Loucy (cell line): ENCODE data around the gene RRP1B.

Experiments used
- H2AFZ ChIP-seq: fragments of 200-600 bp; sonication (generic); 2 replicates; pipeline ENCODE4 v1.6.0; 2016; ENCODE audit warnings: antibody characterized with exemption, mild to moderate bottlenecking, low read length, moderate library complexity
- H3F3A ChIP-seq: fragments of 200-600 bp; 2 replicates; pipeline ENCODE4 v1.6.0; 2016; ENCODE audit warnings: antibody characterized with exemption, low read depth, mild to moderate bottlenecking
- H3K27me3 ChIP-seq: fragments of 200-600 bp; sonication (generic); 2 replicates; pipeline ENCODE4 v1.6.1; 2014; ENCODE audit warnings: low read length, mild to moderate bottlenecking; ENCODE audit not compliant: insufficient read depth, poor library complexity, severe bottlenecking
- H3K36me3 ChIP-seq: fragments of 200-600 bp; sonication (generic); 2 replicates; pipeline ENCODE4 v1.6.1; 2016; ENCODE audit warnings: low read length; ENCODE audit not compliant: insufficient read depth
- H3K4me1 ChIP-seq: fragments of 200-600 bp; sonication (generic); 2 replicates; pipeline ENCODE4 v1.5.1; 2014; ENCODE audit warnings: low read length, mild to moderate bottlenecking; ENCODE audit not compliant: insufficient read depth, poor library complexity, severe bottlenecking
- H3K4me2 ChIP-seq: fragments of 200-600 bp; sonication (generic); 2 replicates; pipeline ENCODE4 v1.6.0; 2014; ENCODE audit warnings: antibody characterized with exemption, low read length, low read depth, mild to moderate bottlenecking; ENCODE audit not compliant: poor library complexity, severe bottlenecking
- H3K4me3 ChIP-seq: fragments of 200-600 bp; sonication (generic); 2 replicates; pipeline ENCODE4 v1.5.1; 2014; ENCODE audit warnings: low read length, mild to moderate bottlenecking, mixed read lengths; ENCODE audit not compliant: poor library complexity, severe bottlenecking
- H3K79me2 ChIP-seq: fragments of 200-600 bp; sonication (generic); 2 replicates; pipeline ENCODE4 v1.6.1; 2014; ENCODE audit warnings: low read length; ENCODE audit not compliant: insufficient read depth
- H3K9ac ChIP-seq: fragments of 200-600 bp; sonication (generic); 2 replicates; pipeline ENCODE4 v1.6.0; 2014; ENCODE audit warnings: mild to moderate bottlenecking, low read depth, low read length, moderate library complexity; ENCODE audit not compliant: poor library complexity, severe bottlenecking
- H3K9me2 ChIP-seq: fragments of 200-600 bp; sonication (generic); replicated peaks from 2 replicates; pipeline ENCODE4 v1.6.1; 2016; ENCODE audit warnings: low read depth, low read length, mixed read lengths
- H3K9me3 ChIP-seq: fragments of 200-600 bp; sonication (generic); 2 replicates; pipeline ENCODE4 v1.6.1; 2014; ENCODE audit warnings: mild to moderate bottlenecking, antibody characterized with exemption, low read length, low read depth; ENCODE audit not compliant: insufficient read depth
- H4K20me1 ChIP-seq: fragments of 200-600 bp; sonication (generic); 2 replicates; pipeline ENCODE4 v1.6.0; 2014; ENCODE audit warnings: antibody characterized with exemption, low read length, mild to moderate bottlenecking; ENCODE audit not compliant: insufficient read depth, poor library complexity, severe bottlenecking
- CTCF ChIP-seq: fragments of 200-600 bp; sonication (generic); conservative IDR thresholded peaks from 2 replicates; pipeline ENCODE4 v1.5.1; 2014; ENCODE audit warnings: mild to moderate bottlenecking, antibody characterized with exemption, low read length
- EZH2phosphoT487 ChIP-seq: fragments of 200-600 bp; IDR thresholded peaks from 2 replicates; pipeline ENCODE4 v1.6.1; 2018; ENCODE audit warnings: antibody characterized with exemption, mild to moderate bottlenecking, moderate library complexity, borderline replicate concordance

The RRP1B gene

GRCh38 chr21:43663033-43663432 lies 3.7 kb downstream of the RRP1B start:
- H2AFZ ChIP-seq = no peak overlapping the region
- H3K4me3 ChIP-seq = peak overlapping the region; percentile 22
- no peaks in the 10 kb centered on the region; the same call in 1 of the 2 replicates for H3F3A ChIP-seq
- H3K36me3 ChIP-seq = peaks cover 22% of the 10 kb centered on the region; the same call in 1 of the 2 replicates
- peaks cover 52% of the 10 kb centered on the region for H3K4me1 ChIP-seq
- no peaks in the 10 kb centered on the region for H3K9me3 ChIP-seq
- no peaks in the 10 kb centered on the region for H3K9me2 ChIP-seq
- TF ChIP-seq EZH2phosphoT487 = no peak
- TF ChIP-seq CTCF = no peak
- H3K9ac ChIP-seq = no peak overlapping the region
- H3K4me2 ChIP-seq = peak overlapping the region; percentile 77
- H4K20me1 ChIP-seq = peaks cover 59% of the 10 kb centered on the region
- H3K27me3 ChIP-seq = no peaks in the 10 kb centered on the region
- peaks cover 96% of the 10 kb centered on the region for H3K79me2 ChIP-seq

DNA sequence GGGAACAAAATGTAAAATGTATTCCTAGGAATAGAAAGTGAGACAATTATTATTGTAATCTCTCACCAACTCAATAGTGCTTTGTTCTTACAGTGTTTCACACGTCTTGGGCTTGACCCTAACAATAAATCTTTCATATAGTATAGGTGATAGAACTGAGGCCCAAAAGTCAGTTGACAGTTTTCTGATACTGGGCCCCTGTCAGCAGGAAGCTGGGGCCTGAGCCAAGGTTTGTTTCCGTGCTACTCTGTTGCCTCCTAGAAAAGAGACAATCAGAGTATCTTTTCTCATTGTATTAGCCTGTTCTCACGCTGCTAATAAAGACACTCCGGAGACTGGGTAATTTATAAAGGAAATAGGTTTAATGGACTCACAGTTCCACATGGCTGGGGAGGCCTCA lies 5.0 kb downstream of the RRP1B start:
- Histone ChIP-seq H3K4me3 (no peak overlapping the region), H2AFZ (no peak overlapping the region), H4K20me1 (peaks cover 62% of the 10 kb centered on the region), H3K79me2 (peaks cover 99% of the 10 kb centered on the region), H3K9me2 (no peaks in the 10 kb centered on the region), H3K4me1 (peaks cover 41% of the 10 kb centered on the region), H3K4me2 (no peak overlapping the region), H3K36me3 (peaks cover 22% of the 10 kb centered on the region; the same call in 1 of the 2 replicates), H3K27me3 (no peaks in the 10 kb centered on the region), H3K9ac (no peak overlapping the region), H3F3A (no peaks in the 10 kb centered on the region; the same call in 1 of the 2 replicates), H3K9me3 (no peaks in the 10 kb centered on the region)
- TF ChIP-seq CTCF = no peak
- no peak for TF ChIP-seq EZH2phosphoT487

- no peaks in the 10 kb centered on the region for H3F3A ChIP-seq
- no peak overlapping the region for H2AFZ ChIP-seq
- peaks cover 38% of the 10 kb centered on the region for H3K4me1 ChIP-seq
- peaks cover 63% of the 10 kb centered on the region for H4K20me1 ChIP-seq
- no peak overlapping the region for H3K9ac ChIP-seq
- H3K9me3 ChIP-seq = no peaks in the 10 kb centered on the region
- H3K27me3 ChIP-seq = no peaks in the 10 kb centered on the region
- H3K9me2 ChIP-seq = no peaks in the 10 kb centered on the region
- H3K36me3 ChIP-seq = peaks cover 36% of the 10 kb centered on the region; the same call in 1 of the 2 replicates
- H3K4me2 ChIP-seq = peak overlapping the region; percentile 12
- H3K79me2 ChIP-seq = peaks cover 88% of the 10 kb centered on the region
- TF ChIP-seq CTCF (no peak), EZH2phosphoT487 (no peak)
- H3K4me3 ChIP-seq = no peak overlapping the region
Measured at GRCh38 chr21:43665879-43666278, 6.5 kb downstream of the RRP1B start.
